Inferior parietal cortex (tissue), 1 donor: Measurements from ENCODE around the gene NECTIN1.

Experiments
- DNase-seq: peaks from one replicate; pipeline ENCODE4 v3.0.0-alpha.2; 2016; ENCODE audit errors: extremely low spot score

NECTIN1 gene

GRCh38 chr11:119671561-119672015 lies 57.4 kb downstream of the NECTIN1 start:
- peak; percentile 78 for DNase-seq

GRCh38 chr11:119671051-119671450 lies 57.9 kb downstream of the NECTIN1 start:
- DNase-seq, result peak; percentile 74

DNA sequence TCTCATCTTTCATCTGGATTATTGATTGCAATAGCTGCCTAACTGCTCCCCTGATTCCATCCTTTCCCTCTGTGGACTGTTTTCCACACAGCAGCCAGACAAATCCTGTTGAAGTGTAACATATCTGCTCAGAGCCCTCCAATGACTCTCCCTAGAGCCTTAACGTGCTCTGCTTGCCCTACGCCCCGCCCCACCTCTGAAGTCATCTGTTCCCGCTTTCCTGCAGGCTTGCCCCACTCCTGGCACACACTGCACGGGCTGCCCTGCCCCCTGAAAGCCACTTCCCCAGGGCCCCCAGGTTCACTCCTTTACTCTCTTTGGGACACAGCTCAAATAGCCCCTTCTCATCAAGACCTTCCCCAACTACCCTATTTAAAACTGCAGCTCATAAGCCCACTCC lies 59.5 kb downstream of the NECTIN1 start:
- no peak for DNase-seq

- DNase-seq, result no peak
These were observed 60.3 kb downstream of the NECTIN1 start for GRCh38 chr11:119668676-119669075.

DNA sequence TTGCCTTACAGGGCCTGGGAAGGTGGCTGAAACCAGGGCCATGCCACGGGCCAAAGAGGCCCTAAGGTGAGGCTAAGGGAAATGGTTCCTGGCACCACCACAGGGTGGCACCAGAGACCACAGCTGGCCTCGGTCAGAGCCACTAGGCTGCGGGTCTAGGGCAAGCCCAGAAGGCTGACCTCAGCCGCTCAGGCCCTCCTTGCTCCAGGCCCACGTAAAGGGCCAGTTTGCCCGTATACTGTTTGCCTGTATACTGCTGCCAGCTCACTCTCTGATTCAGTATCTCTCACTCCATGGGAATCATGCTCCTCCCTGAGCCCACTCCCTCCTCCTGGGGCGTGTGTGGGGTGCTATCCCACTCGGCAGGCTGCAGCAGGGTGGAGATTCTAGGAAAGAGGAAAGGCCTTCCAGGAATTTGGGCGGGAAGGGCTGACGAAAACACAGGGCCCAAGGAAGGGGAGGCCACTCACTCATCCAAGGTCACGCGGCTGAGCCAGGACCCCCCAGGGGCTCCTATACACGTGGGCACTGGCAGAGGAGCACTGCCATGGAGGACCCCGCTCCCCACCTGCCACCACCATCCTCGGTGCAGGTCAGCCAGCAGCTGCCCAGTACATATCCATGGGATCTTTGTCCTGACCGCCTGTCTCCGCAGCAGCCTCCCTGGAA lies 62.4 kb downstream of the NECTIN1 start:
- DNase-seq, result peak; percentile 85

DNA sequence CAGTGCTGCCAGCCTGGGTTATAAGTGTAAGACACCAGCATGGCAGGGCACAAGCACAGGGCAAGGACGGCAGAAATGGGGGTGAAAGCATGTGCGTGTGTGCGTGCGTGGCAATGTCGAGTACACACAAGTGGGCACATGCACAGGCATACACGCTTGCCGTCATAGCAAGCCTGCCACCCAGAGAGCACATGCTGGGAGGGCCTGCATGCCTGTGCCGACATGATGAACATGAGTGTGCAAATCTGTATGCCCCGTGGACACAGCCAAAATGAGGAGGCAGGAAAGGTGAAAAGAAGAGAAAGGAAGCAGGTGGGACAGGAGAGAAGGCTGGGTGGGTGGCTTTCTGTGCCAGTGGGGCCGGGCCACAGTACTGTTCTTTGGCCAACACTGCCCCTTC lies 62.9 kb downstream of the NECTIN1 start:
- no peak for DNase-seq

DNA sequence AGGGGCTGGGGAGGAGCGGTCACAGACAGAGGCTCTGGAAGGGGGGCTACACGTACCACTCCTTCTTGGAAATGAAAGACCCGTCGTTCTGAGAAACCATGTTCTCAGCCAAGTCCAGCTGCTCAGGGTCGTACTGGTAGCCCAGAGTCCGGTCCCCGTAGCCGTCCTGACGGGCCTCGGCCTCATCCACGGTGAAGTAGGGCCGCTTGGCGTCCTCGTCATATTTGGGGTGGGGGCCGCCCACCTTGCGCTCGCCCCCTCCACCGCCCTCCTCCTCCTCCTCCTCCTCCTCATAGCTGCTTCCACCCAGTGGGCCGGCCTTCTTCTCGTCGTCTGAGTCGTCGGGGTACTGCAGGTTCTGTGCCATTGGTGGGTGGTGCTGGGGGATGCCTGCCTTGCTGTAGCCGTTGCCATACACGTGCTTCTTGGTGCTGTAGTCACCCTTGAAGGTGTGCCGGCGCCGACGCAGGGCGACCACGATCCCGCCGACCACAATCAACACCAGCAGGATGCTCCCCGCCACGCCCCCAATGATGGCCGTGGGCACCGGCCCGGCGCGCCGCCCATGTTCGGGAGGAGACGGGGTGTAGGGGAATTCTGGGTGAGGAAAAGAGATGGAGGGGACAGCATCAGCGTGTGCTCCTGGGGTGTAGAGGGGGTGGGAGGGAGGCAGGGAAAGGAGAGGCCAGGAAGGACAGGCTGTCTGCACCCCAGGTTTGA lies 64.1 kb downstream of the NECTIN1 start:
- DNase-seq, result no peak

DNA sequence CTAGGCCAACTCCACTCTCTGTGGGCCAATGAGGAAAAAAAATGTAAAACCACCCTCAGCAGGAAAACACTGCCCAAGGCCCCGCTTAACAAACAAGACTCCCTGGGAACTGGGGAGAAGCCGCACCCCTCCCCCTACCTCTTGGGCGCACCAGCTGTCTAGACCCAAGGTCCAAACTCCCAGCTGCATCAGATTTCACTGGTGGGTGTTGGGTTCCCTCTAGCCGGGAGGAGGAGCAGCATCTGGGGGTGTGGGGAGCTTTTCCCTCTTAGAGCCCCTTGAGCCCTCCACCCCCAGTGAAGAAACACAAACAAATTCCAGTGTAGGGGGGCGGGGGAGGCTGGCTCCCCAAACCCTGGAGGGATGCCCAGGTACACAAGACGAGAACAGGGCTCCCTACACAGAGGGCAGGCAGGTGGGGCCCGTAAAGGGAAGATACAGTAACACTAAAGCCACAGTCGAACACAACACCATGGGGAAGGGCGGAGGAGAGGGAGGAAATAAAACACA lies 64.9 kb downstream of the NECTIN1 start:
- DNase-seq, result no peak

DNA sequence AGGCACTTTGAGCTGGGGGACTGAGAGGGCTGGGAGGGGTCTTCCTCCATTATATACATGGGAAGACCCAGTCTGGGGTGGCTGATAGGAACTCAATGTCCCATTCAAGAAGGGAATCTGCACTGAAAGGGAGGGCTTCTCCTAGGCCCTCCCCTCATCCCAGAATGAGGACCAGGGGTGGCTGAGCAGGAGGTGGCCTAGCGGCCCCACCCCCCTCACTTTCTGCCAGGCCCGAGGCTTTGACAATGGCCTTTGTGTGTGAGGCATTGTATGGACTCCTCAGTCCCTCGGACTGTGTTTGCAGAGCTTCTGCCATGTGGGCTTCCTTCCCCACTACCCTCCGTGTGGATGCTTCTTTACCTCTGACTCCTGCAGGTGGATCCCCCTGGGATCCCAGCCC lies 65.7 kb downstream of the NECTIN1 start:
- peak; percentile 58 for DNase-seq

DNA sequence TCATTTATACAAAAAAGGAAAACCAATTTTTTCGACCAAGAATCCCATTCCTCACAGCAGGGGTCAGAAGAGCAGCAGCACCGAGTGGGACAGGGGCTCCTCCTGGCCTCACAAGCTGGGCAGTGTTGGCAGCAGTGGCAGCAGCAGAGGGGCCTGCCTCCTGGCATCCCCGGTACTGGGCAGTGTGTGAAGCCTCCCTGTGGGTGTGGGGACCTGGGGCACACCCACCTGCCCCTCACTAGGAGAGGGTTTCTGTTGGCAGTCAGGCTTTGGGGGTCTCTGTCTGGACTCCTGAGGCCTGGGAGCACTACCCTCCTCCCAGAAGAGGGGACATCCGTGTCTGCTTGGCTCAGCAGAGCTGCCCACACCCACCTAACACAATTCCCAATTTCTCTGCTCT lies 67.8 kb downstream of the NECTIN1 start:
- DNase-seq, result no peak

DNA sequence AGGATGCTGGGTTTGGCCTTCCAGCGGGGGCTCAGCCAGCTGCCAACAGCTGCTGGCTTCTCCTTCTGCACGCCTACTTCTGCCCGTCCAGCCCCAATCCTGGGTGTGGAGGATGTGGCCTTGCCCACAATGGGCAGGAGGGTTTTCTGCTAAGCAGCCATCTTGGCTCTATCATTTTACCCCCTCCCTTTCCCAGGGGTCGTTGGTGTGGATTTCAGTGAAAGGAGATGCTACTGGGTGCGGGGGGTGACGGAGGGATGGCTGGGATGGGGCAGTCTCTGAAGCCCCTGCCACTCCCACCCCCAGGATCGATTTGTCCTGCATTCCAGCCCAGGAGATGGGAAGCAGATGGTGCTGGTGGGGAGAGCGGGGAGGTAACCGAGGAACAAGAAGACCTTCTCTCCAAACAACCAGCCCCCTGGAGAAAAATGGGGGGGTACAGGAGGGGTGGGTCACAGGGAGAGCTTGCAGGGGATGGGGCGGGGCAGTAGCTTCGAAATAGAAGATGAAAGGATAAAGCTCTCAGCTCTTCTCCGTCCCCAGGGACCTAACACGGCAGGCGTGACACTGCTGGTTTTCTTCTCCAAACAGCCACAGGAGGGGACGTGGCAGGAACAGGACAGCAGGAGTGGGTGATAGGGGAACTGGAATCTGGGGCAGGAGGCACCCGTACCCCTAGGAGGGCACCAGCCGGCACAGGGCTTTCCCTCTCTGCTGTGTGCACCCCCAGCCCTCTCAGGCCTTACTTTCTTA lies 68.9 kb downstream of the NECTIN1 start:
- DNase-seq, result no peak

- DNase-seq, result no peak
These were observed 75.9 kb downstream of the NECTIN1 start for GRCh38 chr11:119652907-119653659.

DNA sequence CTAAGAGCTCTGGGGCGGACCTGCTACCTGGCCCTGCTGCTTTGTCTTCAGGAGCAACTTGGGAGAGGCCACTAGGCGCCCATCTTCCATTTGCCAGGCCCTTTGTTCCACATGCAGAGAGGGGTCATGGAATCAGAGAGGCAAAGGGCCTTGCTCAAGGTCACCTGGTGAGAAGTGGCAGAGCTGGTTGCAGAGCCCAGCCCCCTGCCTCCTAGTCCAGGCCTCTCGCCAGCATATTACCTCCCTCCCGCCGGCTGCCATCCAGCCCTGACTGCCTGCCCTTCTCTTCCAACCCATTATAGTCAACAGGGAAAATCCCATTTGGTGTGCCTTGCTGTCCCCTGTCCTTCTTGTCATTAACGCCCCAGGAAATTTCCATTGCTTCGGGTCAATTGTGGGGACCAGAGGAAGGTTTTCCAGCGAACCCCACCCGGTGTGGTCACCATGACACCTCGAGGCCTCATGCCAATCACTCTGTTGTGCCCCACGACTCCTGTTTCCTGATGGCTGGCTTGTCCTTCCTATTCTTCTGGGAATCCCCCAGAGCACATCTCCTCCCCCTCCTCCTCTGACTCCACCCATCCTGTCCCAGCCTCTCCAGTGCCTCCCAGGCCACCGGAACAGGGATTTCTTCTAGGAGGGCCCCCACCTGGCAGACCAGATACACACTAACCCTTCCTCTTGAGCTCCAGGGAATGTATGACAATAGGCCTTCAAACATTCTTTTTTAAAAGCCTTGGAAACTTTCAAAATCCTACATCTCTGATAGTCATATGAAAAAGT lies 77.0 kb downstream of the NECTIN1 start:
- DNase-seq, result no peak

GRCh38 chr11:119650251-119650650 lies 78.7 kb downstream of the NECTIN1 start:
- no peak for DNase-seq

DNA sequence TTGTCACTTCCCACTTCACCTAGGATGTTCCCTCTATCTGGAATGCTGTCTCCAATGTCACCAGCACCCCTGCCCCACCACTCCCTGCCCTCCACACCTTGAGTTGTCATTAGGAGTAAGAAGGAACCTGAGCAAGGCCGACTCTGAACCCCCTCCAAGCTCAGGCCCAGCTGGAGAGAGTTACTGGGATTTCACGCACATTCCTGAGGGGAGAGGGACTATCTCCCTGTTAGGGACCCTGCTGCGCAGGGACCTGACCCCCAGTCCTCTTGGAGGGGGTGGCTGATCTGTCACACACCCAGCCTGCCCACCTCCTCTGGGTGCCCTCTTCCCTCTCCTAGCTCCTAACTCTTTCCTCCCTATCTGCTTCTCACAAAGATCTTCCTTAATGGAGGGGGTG lies 81.7 kb downstream of the NECTIN1 start:
- DNase-seq, result no peak

DNA sequence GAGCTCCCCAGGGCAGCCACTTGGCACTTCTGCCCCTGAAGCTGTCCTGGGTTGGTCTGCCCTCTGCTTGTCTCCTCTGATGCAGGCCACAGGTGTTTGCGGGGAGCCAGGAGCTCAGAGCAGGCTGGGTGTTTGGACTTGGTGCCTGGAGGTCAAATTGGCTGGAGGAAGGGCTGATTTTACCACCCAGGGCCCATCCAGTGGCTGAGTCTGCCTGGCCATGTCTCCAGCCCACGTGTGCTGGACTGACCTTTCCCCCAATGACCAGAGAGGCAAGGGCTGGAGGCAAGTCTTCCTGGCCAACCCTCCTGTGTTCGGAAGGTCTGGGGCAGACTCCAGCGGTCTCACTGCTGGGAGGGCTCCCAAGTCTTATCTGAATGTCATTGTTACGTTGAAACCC lies 84.0 kb downstream of the NECTIN1 start:
- no peak for DNase-seq

GRCh38 chr11:119644502-119644901 lies 84.5 kb downstream of the NECTIN1 start:
- no peak for DNase-seq

GRCh38 chr11:119643876-119644225 lies 85.1 kb downstream of the NECTIN1 start:
- DNase-seq, result no peak

DNA sequence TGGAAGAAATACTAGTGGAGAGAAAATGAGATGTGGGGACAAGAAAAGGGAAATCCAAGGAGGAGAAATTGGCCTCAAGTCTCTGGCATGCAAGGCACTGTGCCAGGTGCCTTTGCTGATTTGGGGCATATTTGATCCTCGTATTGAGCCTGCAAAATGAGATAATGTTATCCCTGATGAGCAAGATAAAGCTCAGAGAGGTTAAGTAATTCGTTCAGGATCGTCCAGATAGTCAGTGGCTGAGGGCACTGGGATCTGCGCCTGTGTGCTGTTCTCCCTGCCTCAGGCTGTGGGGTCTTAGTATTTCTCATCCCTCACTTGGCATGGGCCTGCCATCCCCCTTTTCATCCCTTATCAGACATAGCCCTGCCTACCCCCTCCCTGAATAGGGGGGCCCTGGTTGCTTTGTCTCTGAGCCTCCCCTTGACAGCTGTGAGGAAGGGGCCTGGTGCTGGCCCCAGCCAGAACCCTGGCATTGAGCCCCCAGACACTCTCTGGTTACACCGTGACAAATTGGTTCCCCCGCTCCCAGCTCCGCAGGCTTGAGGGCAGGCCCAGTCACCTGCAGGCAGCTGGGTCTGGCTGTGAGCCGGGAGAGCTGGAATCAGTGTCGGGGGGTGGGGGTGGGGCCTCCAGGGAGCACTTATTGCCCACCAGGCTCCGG lies 85.7 kb downstream of the NECTIN1 start:
- no peak for DNase-seq

DNA sequence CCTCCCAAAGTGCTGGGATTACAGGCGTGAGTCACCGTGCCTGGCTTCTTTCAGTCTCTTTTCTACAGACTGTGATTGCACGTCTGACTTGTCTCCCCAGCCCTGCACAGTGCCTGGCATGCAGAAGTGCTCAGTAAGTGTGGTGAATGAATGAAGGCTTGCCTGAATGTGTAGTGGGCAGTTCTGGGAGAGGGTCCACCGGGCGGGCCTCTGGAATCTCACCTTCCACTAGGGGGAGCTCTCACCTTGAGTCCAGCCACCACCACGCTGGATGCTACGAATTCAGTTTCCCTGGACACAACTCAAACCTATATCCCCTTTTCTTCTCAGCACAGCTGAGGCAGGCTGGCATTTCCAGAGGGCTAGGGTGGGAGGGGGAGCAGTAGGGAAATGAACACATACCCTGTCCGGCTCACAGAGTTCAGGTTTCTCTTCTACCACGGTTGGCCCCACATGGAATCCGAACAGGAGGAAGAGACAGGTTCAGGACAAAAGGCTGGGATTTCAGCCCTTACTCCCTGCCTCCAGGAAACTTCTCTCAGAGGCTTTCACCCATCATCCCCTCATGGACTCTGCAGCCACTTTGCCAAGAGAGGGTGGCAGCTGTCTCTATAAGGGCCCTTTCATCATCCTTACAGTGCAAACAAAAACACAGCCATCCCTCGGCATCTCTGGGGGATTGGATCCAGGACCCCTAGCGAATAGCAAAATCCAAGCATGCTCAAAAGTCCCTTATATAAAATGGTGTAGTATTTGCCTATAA lies 86.8 kb downstream of the NECTIN1 start:
- no peak for DNase-seq
